ENCODE measurements around the gene KDM7A. TPM values are rescaled to one million over a fixed set of nuclear protein-coding genes. Genes with fewer than 3 reads are reported as not detected.

KDM7A gene
- total RNA-seq, 1 experiment from 2014 or later, result 12.2 TPM

- TF ChIP-seq ZNF281 (CRISPR knock-in tag; IDR thresholded peaks at IDR 0.05) (no peak), ZNF532 (CRISPR knock-in tag; IDR thresholded peaks at IDR 0.05; ENCODE audit: borderline replicate concordance) (no peak), PRRX2 (CRISPR knock-in tag; IDR thresholded peaks at IDR 0.05) (no peak), KAT7 (CRISPR knock-in tag; IDR thresholded peaks at IDR 0.05; ENCODE audit: borderline replicate concordance) (no peak), CTCF (IDR thresholded peaks at IDR 0.05) (no peak), GABPB1 (CRISPR knock-in tag; IDR thresholded peaks at IDR 0.05) (no peak), JUN (CRISPR knock-in tag; IDR thresholded peaks at IDR 0.05) (no peak), NFE2L1 (CRISPR knock-in tag; IDR thresholded peaks at IDR 0.05) (no peak)
Measured at GRCh38 chr7:140067052-140067451, 109.7 kb downstream of the KDM7A start (continued).

- Mint-ChIP-seq H3K27me3 (ENCODE audit: low read depth) (peaks cover 46% of the 10 kb centered on the region), H3K36me3 (peaks cover 14% of the 10 kb centered on the region), H3K4me1 (peaks cover 10% of the 10 kb centered on the region; the same call in 1 of the 2 replicates), H3K27ac (no peak within 1 kb of the TSS), H3K4me3 (peak within 1 kb of the TSS; percentile 71), H3K9me3 (peaks cover 20% of the 10 kb centered on the region)
- peak; percentile 78 for DNase-seq (ENCODE audit: low spot score)
- peak; percentile 74 for ATAC-seq
- POLR2A ChIA-PET, result no interaction called here
- CTCF ChIA-PET, result interaction anchor here (0.7 to 1.8 kb wide), 3 partner anchors 17 to 577 kb away, joined by 3 to 6 read pairs (median 4); no protein-coding TSS in a partner anchor
- TF ChIP-seq ATF3 (CRISPR knock-in tag; conservative IDR thresholded peaks at IDR 0.05) (no peak), NR1H2 (CRISPR knock-in tag; IDR thresholded peaks at IDR 0.05) (no peak), CREM (CRISPR knock-in tag; IDR thresholded peaks at IDR 0.05) (peak; percentile 63; the same call in 1 of the 2 replicates), STAT6 (CRISPR knock-in tag; conservative IDR thresholded peaks at IDR 0.05; ENCODE audit: low read depth) (no peak), IRF1 (CRISPR knock-in tag; IDR thresholded peaks at IDR 0.05) (peak; percentile 98), IRF2 (CRISPR knock-in tag; IDR thresholded peaks at IDR 0.05; ENCODE audit: borderline replicate concordance, low read depth) (peak; percentile 98), MYBL2 (CRISPR knock-in tag; IDR thresholded peaks at IDR 0.05) (no peak), JUN (CRISPR knock-in tag; IDR thresholded peaks at IDR 0.05) (peak; percentile 21; the same call in 1 of the 2 replicates), ZBTB21 (CRISPR knock-in tag; IDR thresholded peaks at IDR 0.05; ENCODE audit: borderline replicate concordance) (no peak), E2F5 (CRISPR knock-in tag; IDR thresholded peaks at IDR 0.05) (no peak; the same call in 1 of the 2 replicates), TEAD4 (CRISPR knock-in tag; IDR thresholded peaks at IDR 0.05) (no peak), ZNF671 (CRISPR knock-in tag; IDR thresholded peaks at IDR 0.05) (no peak), JAZF1 (CRISPR knock-in tag; IDR thresholded peaks at IDR 0.05) (no peak), GTF2I (CRISPR knock-in tag; conservative IDR thresholded peaks at IDR 0.05) (no peak), ESRRA (CRISPR knock-in tag; IDR thresholded peaks at IDR 0.05; ENCODE audit: borderline replicate concordance) (no peak), OVOL2 (CRISPR knock-in tag; IDR thresholded peaks at IDR 0.05; ENCODE audit: borderline replicate concordance) (no peak)
Measured at GRCh38 chr7:140062528-140063299, 114.1 kb downstream of the KDM7A start, which contains the start of gene PARP12. Gene PARP12, minus strand, starts transcription at chr7:140062951. Its CDS starts 104 bp downstream, at chr7:140062847.
